ENCODE results near the gene CDA.

- no peak for TF ChIP-seq POLR2A (IDR thresholded peaks at IDR 0.05; ENCODE audit: low read depth, low read length)
- TF ChIP-seq SPI1 (IDR thresholded peaks at IDR 0.05; ENCODE audit: low read depth, low read length) = no peak
- no peak for TF ChIP-seq TAF1 (IDR thresholded peaks at IDR 0.05; ENCODE audit: low read depth, low read length)
- TF ChIP-seq POU2F2 (IDR thresholded peaks at IDR 0.05; ENCODE audit: low read depth, low read length) = no peak
- no peak for TF ChIP-seq POLR2AphosphoS5 (IDR thresholded peaks at IDR 0.05; ENCODE audit: low read depth, low read length)
Observed at GRCh38 chr1:20551161-20551560, 37.7 kb upstream of the CDA start.

Measured in GM12891 (cell line).